K562 (cell line): ENCODE measurements around the gene SAP30L. TPM values are rescaled to one million over a fixed set of nuclear protein-coding genes. Genes with fewer than 3 reads are reported as not detected.

Experiments used
- ATAC-seq: fragments of 200-7000 bp; cut with Tn5 transposase; 3 replicates; pipeline ENCODE4 v1.9.1; 2020; ENCODE audit warnings: moderate library complexity
- BruUV-seq: library from RNA; stranded (reverse); fragments of 400-500 nt; replicated peaks from 2 replicates; lab custom pipeline; 2021; lab: Mats Ljungman, UMichigan
- CTCF ChIA-PET: fragments of 300-600 bp; formaldehyde crosslinking; extraction: SDS; loops from one replicate; lab custom pipeline; 2021; ENCODE audit warnings: low intra/inter-chr PET ratio; lab: Yijun Ruan, JAX
- POLR2A ChIA-PET: fragments of 300-600, 350-650 bp; sonication (Branson Sonifier 250); formaldehyde crosslinking; extraction: SDS; loops from one replicate; lab custom pipeline; 2021; ENCODE audit warnings: antibody characterized with exemption, inconsistent platforms; lab: Yijun Ruan, JAX
- DNase-seq, 4 experiments: peaks; one replicate each; pipeline versions ENCODE4 v3.0.0 to v3.0.0-alpha.2; 2011 to 2018; ENCODE audit warnings: low spot score in 3 of 4, mixed read lengths in 3 of 4; ENCODE audit errors: extremely low read depth in 1 of 4
- FAIRE-seq: peaks from 2 replicates; lab custom pipeline; 2011; peaks lifted over from hg19 to GRCh38; lab: Jason Lieb, UNC
- H2AFZ ChIP-seq: 2 replicates; pipeline ENCODE4 v1.6.0; 2011; ENCODE audit warnings: low read depth, low read length, control low read depth, inconsistent platforms
- H3K27ac ChIP-seq: fragments of 200-600 bp; 3 replicates; pipeline ENCODE4 v1.8.0; 2011; ENCODE audit warnings: low read depth, mild to moderate bottlenecking, control low read depth, inconsistent platforms, low read length, moderate library complexity, mixed read lengths; ENCODE audit errors: extremely low read depth
- H3K27me3 ChIP-seq, 2 experiments: fragments of 300-600 bp in 1 of 2; 2 replicates in 1 of 2; 3 replicates in 1 of 2; pipeline versions ENCODE4 v1.6.0 to v1.8.0; 2011; ENCODE audit warnings: inconsistent platforms in 2 of 2, low read length in 2 of 2, mild to moderate bottlenecking in 1 of 2, mixed read lengths in 1 of 2, moderate library complexity in 1 of 2; ENCODE audit not compliant: control insufficient read depth in 2 of 2, insufficient read depth in 2 of 2
- H3K36me3 ChIP-seq: fragments of 300-600 bp; 3 replicates; pipeline ENCODE4 v1.8.0; 2011; ENCODE audit warnings: mild to moderate bottlenecking, low read length, inconsistent platforms; ENCODE audit not compliant: control insufficient read depth, insufficient read depth
- H3K4me1 ChIP-seq, 2 experiments: fragments of 200-600 bp in 1 of 2; replicated peaks in 1 of 2; 2 replicates in 1 of 2; 3 replicates in 1 of 2; pipeline versions ENCODE4 v1.5.1 to v1.8.0; 2011; ENCODE audit warnings: inconsistent platforms in 2 of 2, low read length in 2 of 2, mild to moderate bottlenecking in 1 of 2, mixed read lengths in 1 of 2, moderate library complexity in 1 of 2; ENCODE audit not compliant: control insufficient read depth in 2 of 2, insufficient read depth in 2 of 2
- H3K4me2 ChIP-seq: 2 replicates; pipeline ENCODE4 v1.6.1; 2011; ENCODE audit warnings: low read length, control low read depth, inconsistent platforms, mixed read lengths; ENCODE audit not compliant: insufficient read depth
- H3K4me3 ChIP-seq: fragments of 200-600 bp; sonication (generic), shearing (Covaris generic); 2 replicates; pipeline ENCODE4 v1.5.1; 2016; ENCODE audit warnings: control low read depth, inconsistent platforms
- H3K79me2 ChIP-seq: fragments of 200-600 bp; 3 replicates; pipeline ENCODE4 v1.8.0; 2011; ENCODE audit warnings: low read length, inconsistent platforms; ENCODE audit not compliant: control insufficient read depth, insufficient read depth
- H3K9ac ChIP-seq, 2 experiments: 2 replicates each; pipeline versions ENCODE4 v1.6.0 to v1.6.1; 2011; ENCODE audit warnings: low read depth in 2 of 2, low read length in 2 of 2, control low read depth in 1 of 2, inconsistent platforms in 1 of 2, mild to moderate bottlenecking in 1 of 2, mixed read lengths in 1 of 2; ENCODE audit not compliant: insufficient read depth in 1 of 2
- H3K9me1 ChIP-seq: one replicate; pipeline ENCODE4 v1.6.0; 2011; ENCODE audit warnings: inconsistent platforms, mild to moderate bottlenecking, low read length, moderate library complexity; ENCODE audit not compliant: control insufficient read depth, insufficient read depth
- H3K9me3 ChIP-seq: replicated peaks from 2 replicates; pipeline ENCODE4 v1.5.1; 2011; ENCODE audit warnings: low read depth, low read length, inconsistent platforms; ENCODE audit not compliant: control insufficient read depth, insufficient read depth
- H4K20me1 ChIP-seq: replicated peaks from 2 replicates; pipeline ENCODE4 v1.6.1; 2011; ENCODE audit warnings: low read length, inconsistent platforms, mixed read lengths; ENCODE audit not compliant: control insufficient read depth, insufficient read depth
- ARID2 ChIP-seq: fragments of 450-650 bp; IDR thresholded peaks from 2 replicates; pipeline ENCODE4 v1.6.1; 2017; ENCODE audit warnings: antibody characterized with exemption, mild to moderate bottlenecking
- ATF1 ChIP-seq, 2 experiments: fragments of 450-650 bp in 1 of 2; IDR thresholded peaks; 2 replicates each; pipeline ENCODE4 v1.6.1; 2016; ENCODE audit warnings: missing compliant biosample characterization in 1 of 2, missing genetic modification characterization in 1 of 2
- DDX20 ChIP-seq: fragments of 450-650 bp; IDR thresholded peaks from 2 replicates; pipeline ENCODE4 v1.6.1; 2016; ENCODE audit warnings: missing genetic modification characterization, low read depth, mild to moderate bottlenecking, missing compliant biosample characterization, moderate library complexity
- EHMT2 ChIP-seq: fragments of 450-650 bp; IDR thresholded peaks from 2 replicates; pipeline ENCODE4 v1.6.1; 2018; ENCODE audit warnings: antibody characterized with exemption
- MYNN ChIP-seq, 2 experiments: sonication (generic); formaldehyde crosslinking in 1 of 2; IDR thresholded peaks; 2 replicates each; pipeline versions ENCODE4 v1.5.0 to v1.6.1; 2016 to 2020; ENCODE audit warnings: antibody characterized with exemption in 1 of 2, missing genetic modification reagents in 1 of 2
- RBM15 ChIP-seq: fragments of 200-400 bp; formaldehyde crosslinking; IDR thresholded peaks from 2 replicates; pipeline ENCODE4 v1.6.1; 2018; ENCODE audit warnings: mild to moderate bottlenecking, low read length, moderate library complexity; ENCODE audit not compliant: insufficient read depth
- RCOR1 ChIP-seq, 2 experiments: IDR thresholded peaks; 2 replicates each; pipeline ENCODE4 v1.6.1; 2012; ENCODE audit warnings: low read depth in 2 of 2, low read length in 2 of 2, borderline replicate concordance in 1 of 2, improper control_type of control experiment in 1 of 2
- RFX1 ChIP-seq: fragments of 450-650 bp; IDR thresholded peaks from 2 replicates; pipeline ENCODE4 v1.6.1; 2016; ENCODE audit warnings: mild to moderate bottlenecking, moderate library complexity
- STAT5B ChIP-seq: fragments of 250-450 bp; sonication (Bioruptor Pico); IDR thresholded peaks from 2 replicates; pipeline ENCODE4 v1.8.0; 2021; ENCODE audit warnings: mild to moderate bottlenecking, inconsistent platforms
- TEAD1 ChIP-seq, 2 experiments: fragments of 450-650 bp in 1 of 2; sonication (generic) in 1 of 2; formaldehyde crosslinking; IDR thresholded peaks; 2 replicates each; pipeline versions ENCODE4 v1.4.0 to v1.8.0; 2020 to 2022; ENCODE audit warnings: mild to moderate bottlenecking in 2 of 2, missing genetic modification reagents in 1 of 2
- ZNF644 ChIP-seq: fragments of 200-800 bp; sonication (Bioruptor generic); IDR thresholded peaks from 2 replicates; pipeline ENCODE4 v1.6.1; 2016; ENCODE audit warnings: low read depth, missing genetic modification characterization, missing compliant biosample characterization
- WGBS: fragments of 100-300 bp; shearing (Covaris generic); methylation state at CpG from one replicate; pipeline ENCODE4 v1.1.6; 2016; ENCODE audit warnings: low coverage, mixed read lengths; ENCODE audit not compliant: insufficient coverage; ENCODE audit errors: missing lambda C conversion rate; 5-methylcytosine and 5-hydroxymethylcytosine counted together
- in situ Hi-C: fragments of 300-500 bp; cut with MboI; formaldehyde crosslinking; loops from 4 replicates; pipeline ENCODE4 v1.15.0; 2018; ENCODE audit warnings: inconsistent platforms, mixed read lengths
- intact Hi-C: fragments of 100-400 bp; cut with micrococcal nuclease; formaldehyde crosslinking; loops from 2 replicates; pipeline ENCODE4 v1.14.2; 2022
- polyA plus RNA-seq, 8 experiments: library from polyadenylated mRNA; depleted of rRNA in 4 of 8; stranded (reverse) in 5 of 8; unstranded in 3 of 8; fragments of >200 nt; fragmentation: Nextera tagmentation in 2 of 8; fragmentation: Illumina TruSeq in 1 of 8; extraction: Ambion mirVana in 2 of 8; extraction: Trizol in 1 of 8; gene quantifications; 2 replicates each; pipeline versions ENCODE4 v1.2.1 to v1.2.3, GENCODE V29; 2011 to 2014; ENCODE audit warnings: inconsistent platforms in 1 of 8, missing spikeins in 1 of 8
- total RNA-seq, 7 experiments: library from RNA; depleted of rRNA in 6 of 7; stranded (reverse); fragments of >200 nt in 6 of 7; fragmentation: Illumina TruSeq in 2 of 7; extraction: Trizol in 2 of 7; gene quantifications; 2 replicates each; pipeline versions ENCODE4 v1.2.1 to v1.2.3, GENCODE V29; 2011 to 2021; ENCODE audit warnings: low replicate concordance in 1 of 7
- TF ChIP-seq, protein P1 (sequence below): sonication (generic); formaldehyde crosslinking; IDR thresholded peaks from 2 replicates; pipeline ENCODE4 v1.8.0; 2022; ENCODE audit warnings: missing genetic modification reagents, mild to moderate bottlenecking, moderate library complexity, borderline replicate concordance
- TF ChIP-seq, protein P2 (sequence below): sonication (generic); formaldehyde crosslinking; IDR thresholded peaks from 2 replicates; pipeline ENCODE4 v1.8.1; 2022; ENCODE audit warnings: missing genetic modification reagents

SAP30L gene
- total and polyA plus RNA-seq, 9 of the 15 experiments (the other 6 are each of a cell fraction or from before 2014, with no cell fraction given), result 5.1 to 33.6 (median 28.1) TPM

DNA sequence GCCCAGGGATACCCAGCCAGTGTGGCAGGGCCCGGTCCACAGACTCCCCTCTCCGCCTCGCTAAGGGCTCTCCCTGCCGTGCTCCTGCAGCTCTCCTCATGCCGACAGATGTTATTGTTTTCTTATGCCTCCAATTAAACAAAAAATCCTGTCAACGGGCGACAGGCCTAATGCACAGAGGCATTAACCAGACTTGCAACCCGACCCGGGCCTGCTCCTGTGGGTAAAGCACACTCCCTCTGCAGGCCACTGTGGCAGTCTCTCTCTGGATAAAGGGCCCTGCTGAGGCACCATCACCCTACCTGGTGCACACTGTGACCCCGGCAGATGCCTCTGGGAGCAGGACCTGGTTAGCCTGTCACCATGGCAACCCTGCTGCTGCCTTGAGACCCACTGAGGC lies 59.8 kb downstream of the SAP30L start:
- intact Hi-C loops, result no loop called here
- Histone ChIP-seq H3K27ac (no peak overlapping the region), H2AFZ (no peak overlapping the region), H3K79me2 (no peaks in the 10 kb centered on the region), H3K4me3 (no peak overlapping the region), H3K36me3 (no peaks in the 10 kb centered on the region), H3K4me2 (no peak overlapping the region), H4K20me1 (no peaks in the 10 kb centered on the region), H3K9me3 (no peaks in the 10 kb centered on the region), H3K9ac (no peak overlapping the region), H3K9me1 (no peaks in the 10 kb centered on the region), H3K4me1 (no peaks in the 10 kb centered on the region), H3K27me3 (peaks cover 28 to 60% of the 10 kb centered on the region in 2 experiments)
- no peak; the same call in 2 of the 3 replicates for ATAC-seq
- no peak for FAIRE-seq
- CTCF ChIA-PET, result no interaction called here
- no TSS peak for BruUV-seq
- 4% methylated on average over 10 of the region's 10 CpGs for WGBS
- POLR2A ChIA-PET, result interaction anchor here (0.7 kb wide), 2 partner anchors 497 to 682 kb away, joined by 3 read pairs; no protein-coding TSS in a partner anchor
- in situ Hi-C loops, result no loop called here
- no peak for TF ChIP-seq RCOR1 (IDR thresholded peaks at IDR 0.05; ENCODE audit: borderline replicate concordance in 1 of 2, low read depth in 2 of 2, low read length in 2 of 2)
- peak; percentile 38; the same call in 1 of the 2 replicates for TF ChIP-seq RFX1
- TF ChIP-seq EHMT2, result no peak
- DNase-seq, result no peak

DNA sequence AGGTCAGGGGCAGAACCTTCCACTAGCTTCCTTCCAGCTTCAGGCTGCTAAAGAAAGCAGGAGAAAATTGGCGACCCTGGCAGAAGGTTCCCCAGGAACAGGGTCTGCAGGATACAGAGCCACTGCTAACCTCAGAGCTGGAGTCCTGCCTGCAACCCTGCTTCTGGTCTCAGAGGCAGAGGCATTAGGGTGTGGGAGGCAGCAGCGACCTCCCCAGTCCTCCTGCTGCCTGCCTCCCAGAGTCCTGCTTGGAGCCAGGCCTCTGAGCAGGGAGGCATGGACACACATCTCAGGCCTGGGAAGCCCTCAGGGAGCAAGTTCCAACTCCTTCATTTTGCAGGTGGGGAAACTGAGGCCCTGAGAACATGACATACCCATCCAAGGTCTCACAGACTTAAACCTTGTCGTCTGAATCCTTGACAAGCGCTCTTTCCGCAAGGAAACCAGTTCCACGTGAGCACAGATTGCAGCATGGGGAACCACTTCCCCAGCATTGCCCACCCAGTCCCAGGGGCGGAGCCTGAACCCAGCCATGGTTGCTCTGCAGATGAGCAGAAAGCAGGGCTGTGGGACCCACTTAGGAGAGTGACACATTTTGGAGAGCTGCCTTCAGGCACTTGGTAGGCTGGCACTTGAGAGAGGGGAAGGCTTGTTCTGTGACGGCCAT lies 60.4 kb downstream of the SAP30L start:
- in situ Hi-C loops, result no loop called here
- Histone ChIP-seq H2AFZ (no peak overlapping the region), H3K4me3 (no peak overlapping the region), H4K20me1 (no peaks in the 10 kb centered on the region), H3K36me3 (no peaks in the 10 kb centered on the region), H3K4me1 (no peaks in the 10 kb centered on the region), H3K9ac (no peak overlapping the region), H3K79me2 (no peaks in the 10 kb centered on the region), H3K9me1 (no peaks in the 10 kb centered on the region), H3K27ac (no peak overlapping the region), H3K9me3 (no peaks in the 10 kb centered on the region), H3K27me3 (peaks cover 28 to 59% of the 10 kb centered on the region in 2 experiments), H3K4me2 (no peak overlapping the region)
- intact Hi-C loops, result no loop called here
- ChIA-PET POLR2A (no interaction called here), CTCF (no interaction called here)
- no peak for FAIRE-seq
- DNase-seq, result no peak
- ATAC-seq, result no peak
- BruUV-seq, result no TSS peak
- 1% methylated on average over 8 of the region's 8 CpGs for WGBS
- TF ChIP-seq TEAD1 (CRISPR knock-in tag; IDR thresholded peaks at IDR 0.05) (no peak), RBM15 (no peak), ATF1 (CRISPR knock-in tag; IDR thresholded peaks at IDR 0.05) (no peak), ATF1 (tag; IDR thresholded peaks at IDR 0.05) (no peak), ARID2 (no peak), MYNN (IDR thresholded peaks at IDR 0.05) (no peak), MYNN (CRISPR knock-in tag; IDR thresholded peaks at IDR 0.05) (no peak), ZNF644 (tag) (no peak), STAT5B (CRISPR knock-in tag) (no peak), DDX20 (no peak)
- TF ChIP-seq, protein P1, sequence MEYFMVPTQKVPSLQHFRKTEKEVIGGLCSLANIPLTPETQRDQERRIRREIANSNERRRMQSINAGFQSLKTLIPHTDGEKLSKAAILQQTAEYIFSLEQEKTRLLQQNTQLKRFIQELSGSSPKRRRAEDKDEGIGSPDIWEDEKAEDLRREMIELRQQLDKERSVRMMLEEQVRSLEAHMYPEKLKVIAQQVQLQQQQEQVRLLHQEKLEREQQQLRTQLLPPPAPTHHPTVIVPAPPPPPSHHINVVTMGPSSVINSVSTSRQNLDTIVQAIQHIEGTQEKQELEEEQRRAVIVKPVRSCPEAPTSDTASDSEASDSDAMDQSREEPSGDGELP, result no peak
- TF ChIP-seq, protein P2, sequence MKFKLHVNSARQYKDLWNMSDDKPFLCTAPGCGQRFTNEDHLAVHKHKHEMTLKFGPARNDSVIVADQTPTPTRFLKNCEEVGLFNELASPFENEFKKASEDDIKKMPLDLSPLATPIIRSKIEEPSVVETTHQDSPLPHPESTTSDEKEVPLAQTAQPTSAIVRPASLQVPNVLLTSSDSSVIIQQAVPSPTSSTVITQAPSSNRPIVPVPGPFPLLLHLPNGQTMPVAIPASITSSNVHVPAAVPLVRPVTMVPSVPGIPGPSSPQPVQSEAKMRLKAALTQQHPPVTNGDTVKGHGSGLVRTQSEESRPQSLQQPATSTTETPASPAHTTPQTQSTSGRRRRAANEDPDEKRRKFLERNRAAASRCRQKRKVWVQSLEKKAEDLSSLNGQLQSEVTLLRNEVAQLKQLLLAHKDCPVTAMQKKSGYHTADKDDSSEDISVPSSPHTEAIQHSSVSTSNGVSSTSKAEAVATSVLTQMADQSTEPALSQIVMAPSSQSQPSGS (CRISPR knock-in tag), result no peak
